ENCODE results near the gene TTL. TPM values are rescaled to one million over a fixed set of nuclear protein-coding genes. Genes with fewer than 3 reads are reported as not detected.
"Not testable (repeated sequence)": the region's sequence is repeated elsewhere in the genome, so short reads cannot be mapped to it uniquely, and the experiment has no call there.

TTL gene
- polyA plus RNA-seq, 1 of the 3 experiments (the other 2 are of a cell fraction) = 15.4 TPM

DNA sequence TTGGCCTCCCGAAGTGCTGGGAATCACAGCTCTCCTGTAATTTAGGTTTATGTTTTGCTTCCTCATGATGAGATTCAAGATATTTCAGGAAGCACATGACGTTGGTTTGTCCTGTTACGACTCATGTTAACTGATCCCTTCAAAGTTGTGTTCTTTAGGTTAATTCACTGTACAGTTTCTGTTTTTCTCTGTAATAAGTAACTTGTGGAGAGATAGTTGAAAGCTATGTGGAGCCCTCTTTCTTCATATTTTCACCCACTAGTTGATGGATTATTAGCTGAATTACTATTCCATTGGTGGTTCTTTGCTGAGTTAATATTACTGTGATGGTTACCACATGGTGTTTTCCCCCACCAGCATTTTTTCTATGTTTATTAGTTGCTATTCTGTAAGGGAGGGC is 84.1 kb downstream of the TTL start (continued):
- TF ChIP-seq EZH2phosphoT487 (IDR thresholded peaks at IDR 0.05; ENCODE audit: borderline replicate concordance, low read depth) (no peak), FOSL2 (IDR thresholded peaks at IDR 0.05; ENCODE audit: borderline replicate concordance, low read depth) (no peak), RAD21 (IDR thresholded peaks at IDR 0.05; ENCODE audit: low read length) (no peak), MEF2A (IDR thresholded peaks at IDR 0.05; ENCODE audit: borderline replicate concordance, low read depth) (no peak)

DNA sequence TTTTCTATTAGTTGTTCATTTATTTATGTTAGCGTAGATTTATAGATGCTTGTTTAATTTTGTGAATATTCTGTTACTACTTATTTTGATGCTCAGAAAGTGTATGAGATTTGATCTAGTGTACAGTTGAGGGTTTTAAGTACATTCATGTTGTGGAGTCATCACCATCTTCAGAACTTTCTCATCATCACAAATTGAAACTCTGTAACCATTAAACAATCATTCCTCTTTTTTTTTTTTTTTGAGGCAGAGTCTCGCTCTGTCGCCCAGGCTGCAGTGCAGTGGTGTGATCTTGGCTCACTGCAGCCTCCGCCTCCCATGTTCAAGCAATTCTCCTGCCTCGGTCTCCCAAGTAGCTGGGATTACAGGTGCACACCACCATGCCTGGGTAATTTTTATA is 84.6 kb downstream of the TTL start:
- H3F3A ChIP-seq (replicated peaks; ENCODE audit: insufficient read depth); H3K9ac ChIP-seq; H4K20me1 ChIP-seq (ENCODE audit: insufficient read depth); H2AFZ ChIP-seq (ENCODE audit: low read depth); H3K4me2 ChIP-seq; H3K79me2 ChIP-seq (ENCODE audit: insufficient read depth); H3K27me3 ChIP-seq (ENCODE audit: insufficient read depth); DNase-seq; H3K9me3 ChIP-seq; H3K4me1 ChIP-seq (ENCODE audit: control insufficient read depth in 1 of 2, insufficient read depth in 2 of 2, low read depth in 1 of 2, low read length in 1 of 2); POLR2A ChIA-PET; H3K4me3 ChIP-seq (ENCODE audit: low read depth in 2 of 2, low read length in 1 of 2); H3K9me2 ChIP-seq; H3K27ac ChIP-seq (ENCODE audit: low read depth in 2 of 2, low read length in 1 of 2): not testable (repeated sequence)
- 94% methylated on average over 5 of the region's 5 CpGs for WGBS (ENCODE audit: low lambda C conversion rate)
- H3K36me3 ChIP-seq (replicated peaks in 1 of 2; ENCODE audit: control insufficient read depth in 1 of 2, insufficient read depth in 2 of 2, low read length in 1 of 2) = peaks cover 72 to 75% of the 10 kb centered on the region in 2 experiments
- CTCF ChIA-PET = interaction anchor here (1.1 to 2.7 kb wide), 2 partner anchors 23 to 85 kb away, joined by 5 to 6 read pairs; no protein-coding TSS in a partner anchor

DNA sequence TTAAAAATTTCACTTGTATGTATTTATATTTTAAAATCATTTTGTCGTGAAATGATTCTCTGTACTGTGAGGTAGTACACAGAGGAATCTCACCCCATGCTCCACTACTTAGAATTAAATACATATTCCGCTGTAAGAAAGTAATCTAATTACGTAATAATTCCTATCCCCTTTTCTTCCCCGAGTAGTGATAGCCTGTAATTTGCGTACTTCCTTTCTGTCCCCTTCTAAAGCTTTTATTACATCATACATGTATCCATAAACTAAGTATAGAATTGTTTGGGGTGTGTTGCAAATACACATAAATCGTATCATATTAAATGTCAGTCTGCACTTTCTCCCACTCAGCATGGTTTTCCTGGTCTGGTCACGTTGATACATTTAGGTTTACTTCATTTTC is 90.0 kb downstream of the TTL start:
- ChIA-PET POLR2A (no interaction called here), CTCF (interaction anchor here (1.0 kb wide), 1 partner anchor 11 kb away, joined by 9 read pairs; no protein-coding TSS in a partner anchor)
- Histone ChIP-seq H3K27me3 (ENCODE audit: insufficient read depth) (no peaks in the 10 kb centered on the region), H3K4me1 (ENCODE audit: control insufficient read depth in 1 of 2, insufficient read depth in 2 of 2, low read depth in 1 of 2, low read length in 1 of 2) (no peaks in the 10 kb centered on the region), H3K9ac (no peak overlapping the region), H3K9me3 (no peaks in the 10 kb centered on the region), H3K79me2 (ENCODE audit: insufficient read depth) (0 out of 2 replicates have a peak, but pooled peaks cover 3% of the 10 kb centered on the region), H4K20me1 (ENCODE audit: insufficient read depth) (no peaks in the 10 kb centered on the region), H3K9me2 (no peaks in the 10 kb centered on the region), H3K4me3 (ENCODE audit: low read depth in 2 of 2, low read length in 1 of 2) (no peak overlapping the region), H2AFZ (ENCODE audit: low read depth) (no peak overlapping the region), H3K36me3 (replicated peaks in 1 of 2; ENCODE audit: control insufficient read depth in 1 of 2, insufficient read depth in 2 of 2, low read length in 1 of 2) (peaks cover 76 to 78% of the 10 kb centered on the region in 2 experiments), H3K27ac (ENCODE audit: low read depth in 2 of 2, low read length in 1 of 2) (no peak overlapping the region), H3F3A (replicated peaks; ENCODE audit: insufficient read depth) (no peaks in the 10 kb centered on the region), H3K4me2 (no peak overlapping the region)
- TF ChIP-seq FOSL2 (IDR thresholded peaks at IDR 0.05; ENCODE audit: borderline replicate concordance, low read depth) (no peak), CHD2 (IDR thresholded peaks at IDR 0.05; ENCODE audit: low read length, partially characterized antibody) (no peak), TCF12 (IDR thresholded peaks at IDR 0.05) (no peak), SIN3A (IDR thresholded peaks at IDR 0.05; ENCODE audit: borderline replicate concordance, low read depth, low read length) (no peak), MEF2A (IDR thresholded peaks at IDR 0.05; ENCODE audit: borderline replicate concordance, low read depth) (no peak)
- TF ChIP-seq, protein P1, sequence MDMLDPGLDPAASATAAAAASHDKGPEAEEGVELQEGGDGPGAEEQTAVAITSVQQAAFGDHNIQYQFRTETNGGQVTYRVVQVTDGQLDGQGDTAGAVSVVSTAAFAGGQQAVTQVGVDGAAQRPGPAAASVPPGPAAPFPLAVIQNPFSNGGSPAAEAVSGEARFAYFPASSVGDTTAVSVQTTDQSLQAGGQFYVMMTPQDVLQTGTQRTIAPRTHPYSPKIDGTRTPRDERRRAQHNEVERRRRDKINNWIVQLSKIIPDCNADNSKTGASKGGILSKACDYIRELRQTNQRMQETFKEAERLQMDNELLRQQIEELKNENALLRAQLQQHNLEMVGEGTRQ (IDR thresholded peaks at IDR 0.05; ENCODE audit: borderline replicate concordance, low read depth, low read length) = no peak
- TF ChIP-seq, protein P2, sequence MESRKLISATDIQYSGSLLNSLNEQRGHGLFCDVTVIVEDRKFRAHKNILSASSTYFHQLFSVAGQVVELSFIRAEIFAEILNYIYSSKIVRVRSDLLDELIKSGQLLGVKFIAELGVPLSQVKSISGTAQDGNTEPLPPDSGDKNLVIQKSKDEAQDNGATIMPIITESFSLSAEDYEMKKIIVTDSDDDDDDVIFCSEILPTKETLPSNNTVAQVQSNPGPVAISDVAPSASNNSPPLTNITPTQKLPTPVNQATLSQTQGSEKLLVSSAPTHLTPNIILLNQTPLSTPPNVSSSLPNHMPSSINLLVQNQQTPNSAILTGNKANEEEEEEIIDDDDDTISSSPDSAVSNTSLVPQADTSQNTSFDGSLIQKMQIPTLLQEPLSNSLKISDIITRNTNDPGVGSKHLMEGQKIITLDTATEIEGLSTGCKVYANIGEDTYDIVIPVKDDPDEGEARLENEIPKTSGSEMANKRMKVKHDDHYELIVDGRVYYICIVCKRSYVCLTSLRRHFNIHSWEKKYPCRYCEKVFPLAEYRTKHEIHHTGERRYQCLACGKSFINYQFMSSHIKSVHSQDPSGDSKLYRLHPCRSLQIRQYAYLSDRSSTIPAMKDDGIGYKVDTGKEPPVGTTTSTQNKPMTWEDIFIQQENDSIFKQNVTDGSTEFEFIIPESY (IDR thresholded peaks at IDR 0.05; ENCODE audit: borderline replicate concordance, low read depth) = no peak
- DNase-seq = no peak
- WGBS (ENCODE audit: low lambda C conversion rate) = 85% methylated on average over 7 of the region's 7 CpGs

All from SK-N-SH (cell line).